Measurements from ENCODE around the gene MAVS. TPM values are rescaled to one million over a fixed set of nuclear protein-coding genes. Genes with fewer than 3 reads are reported as not detected.
"Not testable (repeated sequence)": the region's sequence is repeated elsewhere in the genome, so short reads cannot be mapped to it uniquely, and the experiment has no call there.

The MAVS gene
- total RNA-seq, 1 donor from 2014 or later = 35.0 TPM

DNA sequence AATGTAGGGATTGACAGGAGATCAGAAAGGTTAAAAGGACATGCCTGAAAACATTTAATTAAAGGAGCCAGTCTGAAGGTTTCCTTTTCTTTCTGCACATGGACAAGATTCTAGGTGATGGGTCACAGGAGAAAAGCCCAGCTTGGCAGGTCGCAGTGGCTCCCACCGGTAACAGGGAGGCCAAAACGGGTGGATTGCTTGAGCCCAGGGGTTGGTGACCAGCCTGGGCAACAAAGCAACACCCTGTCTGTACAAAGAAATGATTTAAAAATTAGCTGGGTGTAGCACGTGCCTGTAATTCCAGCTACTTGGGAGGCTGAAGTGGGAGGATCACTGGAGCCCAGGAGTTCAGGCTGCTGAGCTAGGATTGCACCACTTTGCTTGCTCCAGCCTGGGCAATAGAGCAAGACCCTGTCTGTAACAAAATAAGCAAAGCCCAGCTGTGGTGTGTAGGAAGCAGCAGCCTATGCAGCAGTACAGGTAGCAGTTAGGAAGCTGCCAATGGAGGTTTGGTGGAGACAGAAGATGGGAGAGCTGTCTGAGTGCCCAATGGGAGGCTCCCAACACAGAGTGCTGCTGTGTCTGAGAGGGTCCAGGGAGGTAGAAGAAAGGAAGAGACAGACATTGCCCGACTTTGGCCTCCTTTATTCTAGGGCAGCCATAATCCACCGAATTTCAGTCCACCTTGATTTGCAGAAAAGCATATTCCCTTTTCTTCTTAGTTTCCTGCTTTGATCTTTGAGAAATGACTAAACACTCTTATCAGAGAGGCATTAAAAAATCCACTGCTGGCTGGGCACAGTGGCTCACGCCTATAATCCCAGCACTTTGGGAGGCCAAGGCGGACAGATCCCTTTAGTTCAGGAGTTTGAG, 33.4 kb upstream of the MAVS start:
- DNase-seq (ENCODE audit: missing footprints) (no peak), ATAC-seq (no peak)
- intact Hi-C loops (cut with DNase I) = no loop called here

DNA sequence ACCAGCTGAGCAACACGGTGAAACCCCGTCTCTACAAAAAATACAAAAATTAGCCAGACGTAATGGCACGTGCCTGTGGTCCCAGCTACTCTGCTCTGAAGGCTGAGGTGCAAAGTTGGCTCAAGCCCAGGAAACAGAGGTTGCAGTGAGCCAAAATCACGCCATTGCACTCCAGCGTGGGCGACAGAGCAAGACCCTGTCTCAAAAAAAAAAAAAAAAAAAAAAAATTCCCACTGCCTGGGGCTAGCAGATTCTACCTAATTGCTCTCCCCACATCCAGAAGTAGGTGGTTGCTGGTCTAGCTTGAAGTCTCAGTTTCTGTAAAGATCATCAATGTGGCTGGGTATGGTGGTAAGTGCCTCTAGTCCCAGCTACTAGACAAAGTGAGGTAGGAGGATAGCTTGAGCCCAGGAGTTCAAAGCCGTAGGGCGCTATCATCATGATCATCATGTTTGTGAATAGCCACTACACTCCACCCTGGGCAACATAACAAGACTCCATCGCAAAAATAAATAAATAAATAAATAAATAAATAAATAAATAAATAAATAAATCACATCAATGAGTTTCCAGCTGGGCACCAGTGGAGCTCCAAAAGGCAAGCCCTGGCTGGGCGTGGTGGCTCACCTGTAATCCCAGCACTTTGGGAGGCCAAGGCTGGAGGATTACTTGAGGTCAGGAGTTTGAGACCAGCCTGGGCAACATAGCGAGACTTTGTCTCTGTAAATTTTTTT, 32.6 kb upstream of the MAVS start:
- DNase-seq (ENCODE audit: missing footprints) (no peak), ATAC-seq (no peak)
- intact Hi-C loops (cut with DNase I) = no loop called here

GRCh38 chr20:3814928-3815495, 31.6 kb upstream of the MAVS start:
- DNase-seq (ENCODE audit: missing footprints) = no peak
- ATAC-seq = no peak
- intact Hi-C loops (cut with DNase I) = no loop called here

- intact Hi-C loops (cut with DNase I) = no loop called here
- no peak for ATAC-seq
Measured at GRCh38 chr20:3815703-3816315, 30.8 kb upstream of the MAVS start.

GRCh38 chr20:3818155-3819151, 28.2 kb upstream of the MAVS start:
- DNase-seq (ENCODE audit: missing footprints) (no peak), ATAC-seq (peak; percentile 36)
- intact Hi-C loops (cut with DNase I) = loop anchor here (2.0 kb wide), 1 partner anchor 24 kb away; no protein-coding TSS in a partner anchor

More at GRCh38 chr20:3815703-3816315, 30.8 kb upstream of the MAVS start:
- no peak for DNase-seq (ENCODE audit: missing footprints)

DNA sequence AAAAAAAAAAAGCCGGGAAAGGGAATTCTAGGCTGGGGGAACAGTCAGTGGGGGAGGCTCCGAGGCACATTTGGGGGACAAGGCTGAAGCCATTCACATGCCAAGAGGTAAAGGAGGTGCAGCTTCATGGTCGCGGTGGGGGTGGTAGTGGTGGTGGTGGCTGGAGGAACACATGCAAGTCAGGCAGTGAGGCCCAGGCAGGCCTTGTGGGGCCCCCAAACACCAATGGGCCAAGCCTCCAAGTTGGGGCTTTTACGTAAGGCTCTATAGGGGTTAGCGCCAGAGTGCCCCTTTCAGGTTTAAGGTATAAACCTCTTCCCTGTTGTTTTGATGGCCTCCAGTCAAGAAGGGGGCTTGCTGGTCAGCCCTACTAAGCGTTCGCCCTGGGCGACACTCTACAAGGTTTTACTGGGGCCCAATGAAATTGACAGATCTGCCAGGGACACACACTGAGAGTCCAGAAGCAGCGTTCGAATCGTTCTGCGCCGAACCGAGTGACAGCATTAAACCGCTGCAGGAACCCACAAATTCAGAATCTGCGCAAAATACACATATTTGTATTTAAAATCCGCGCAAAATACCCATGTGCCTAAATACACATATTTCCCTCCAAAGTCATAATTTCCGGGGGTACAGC, 27.1 kb upstream of the MAVS start:
- ATAC-seq (no peak), DNase-seq (ENCODE audit: missing footprints) (no peak)
- intact Hi-C loops (cut with DNase I) = loop anchor here (1.0 to 2.0 kb wide), 3 partner anchors 25 to 33 kb away; partner anchors contain the start of genes CENPB and MAVS

- intact Hi-C loops (cut with DNase I) = loop anchor here (1.0 to 2.0 kb wide), 2 partner anchors 27 to 34 kb away; partner anchors contain the start of genes CENPB and MAVS
- ATAC-seq (peak; percentile 95), DNase-seq (ENCODE audit: missing footprints) (peak; percentile 99)
Measured at GRCh38 chr20:3820048-3820900, 26.4 kb upstream of the MAVS start, which contains the start of gene AP5S1. TSS of gene AP5S1 (plus strand) at chr20:3820547. CDS start at chr20:3822118, 1,571 bp downstream.

DNA sequence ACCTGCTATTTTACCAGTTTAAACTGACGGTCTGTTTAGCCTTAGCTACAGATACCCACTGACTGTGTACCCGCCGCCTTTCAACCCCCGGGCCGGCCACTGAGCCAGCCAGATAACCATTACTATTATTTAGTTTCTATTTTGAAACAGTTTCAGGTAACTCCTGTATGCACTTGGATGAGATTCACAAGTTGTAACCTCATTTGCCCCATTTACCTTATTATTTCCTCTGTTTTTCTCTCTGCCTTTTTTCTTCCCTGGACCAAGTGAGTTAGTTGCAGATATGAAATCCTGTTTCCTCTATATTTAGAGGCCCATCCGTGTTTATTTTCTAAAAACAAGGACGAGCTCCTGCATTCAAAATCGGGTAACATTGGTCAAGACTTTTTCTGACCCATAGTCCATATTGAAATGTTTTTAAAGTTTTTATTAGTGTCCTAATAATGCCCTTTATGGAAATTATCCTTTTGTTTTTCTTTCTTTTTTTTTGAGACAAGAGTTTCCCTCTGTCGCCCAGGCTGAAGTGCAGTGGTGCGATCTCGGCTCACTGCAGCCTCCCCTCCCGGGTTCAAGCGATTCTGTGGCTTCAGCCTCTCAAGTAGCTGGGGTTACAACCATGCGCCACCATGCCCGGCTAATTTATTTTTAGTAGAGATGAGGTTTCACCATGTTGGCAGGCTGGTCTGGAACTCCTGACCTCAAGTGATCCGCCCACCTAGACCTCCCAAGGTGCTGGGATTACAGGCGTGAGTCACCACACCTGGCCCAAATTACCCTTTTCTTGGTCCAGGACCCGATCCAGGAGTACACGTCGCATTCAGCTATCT, 25.5 kb upstream of the MAVS start:
- intact Hi-C loops (cut with DNase I) = loop anchor here (1.0 to 2.0 kb wide), 2 partner anchors 26 to 35 kb away; partner anchors contain the start of genes CENPB and MAVS
- no peak for DNase-seq (ENCODE audit: missing footprints)
- ATAC-seq = no peak

DNA sequence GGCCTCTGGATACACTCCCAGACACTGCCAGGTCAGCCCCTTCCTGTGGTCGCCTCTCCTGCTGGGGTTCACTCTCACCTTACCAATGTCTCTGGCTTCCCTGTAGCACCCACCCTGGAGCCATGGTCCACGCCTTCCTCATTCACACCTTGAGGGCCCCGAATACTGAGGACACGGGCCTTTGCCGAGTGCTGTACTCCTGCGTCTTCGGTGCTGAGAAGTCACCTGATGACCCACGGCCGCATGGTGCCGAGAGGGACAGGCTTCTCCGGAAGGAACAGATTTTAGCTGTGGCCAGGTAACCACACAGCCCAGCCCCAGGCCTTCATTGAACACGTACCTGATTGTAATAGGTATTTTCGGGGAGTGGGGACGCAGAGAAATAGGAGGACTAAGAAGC, 24.6 kb upstream of the MAVS start:
- ATAC-seq (no peak), DNase-seq (ENCODE audit: missing footprints) (no peak)
- intact Hi-C loops (cut with DNase I) = loop anchor here (2.0 kb wide), 1 partner anchor 25 kb away; the partner anchor contains the start of gene MAVS

DNA sequence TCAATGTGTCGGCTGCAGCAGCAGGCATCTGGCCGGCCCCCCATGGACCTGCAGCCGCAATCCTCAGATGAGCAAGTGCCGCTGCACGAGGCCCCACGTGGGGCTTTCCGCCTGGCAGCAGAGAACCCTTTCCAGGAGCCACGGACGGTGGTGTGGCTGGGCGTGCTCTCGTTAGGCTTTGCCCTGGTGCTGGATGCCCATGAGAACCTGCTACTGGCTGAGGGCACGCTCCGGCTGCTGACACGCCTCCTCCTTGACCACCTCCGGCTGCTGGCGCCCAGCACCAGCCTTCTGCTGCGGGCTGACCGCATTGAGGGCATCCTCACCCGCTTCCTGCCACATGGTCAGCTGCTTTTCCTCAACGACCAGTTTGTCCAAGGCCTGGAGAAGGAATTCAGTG, 22.8 kb upstream of the MAVS start:
- intact Hi-C loops (cut with DNase I) = no loop called here
- ATAC-seq = no peak
- DNase-seq (ENCODE audit: missing footprints) = no peak

GRCh38 chr20:3825526-3825925, 21.1 kb upstream of the MAVS start:
- intact Hi-C loops (cut with DNase I) = no loop called here
- no peak for DNase-seq (ENCODE audit: missing footprints)

DNA sequence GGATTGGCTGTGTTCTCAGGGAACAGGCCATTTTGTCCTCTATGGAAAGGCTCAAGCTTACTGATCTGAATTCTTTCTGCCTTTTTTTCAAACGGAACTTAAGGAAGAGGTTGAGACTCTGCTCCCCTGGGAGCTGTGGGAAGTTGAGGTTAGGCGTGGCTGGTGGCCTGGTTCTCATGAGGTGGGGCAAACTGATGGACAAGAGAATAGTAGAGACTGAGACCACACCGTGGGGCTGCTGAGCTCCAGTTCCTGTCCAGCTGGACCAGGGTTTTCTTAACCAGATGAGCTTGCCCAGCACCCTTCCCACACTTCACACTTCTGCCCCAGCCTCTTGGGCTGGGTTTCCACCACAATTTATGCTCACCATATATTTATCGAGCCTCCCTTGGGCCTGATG, 20.2 kb upstream of the MAVS start:
- ATAC-seq (peak; percentile 21), DNase-seq (ENCODE audit: missing footprints) (no peak)
- intact Hi-C loops (cut with DNase I) = no loop called here

More at GRCh38 chr20:3825526-3825925, 21.1 kb upstream of the MAVS start:
- no peak for ATAC-seq

- ATAC-seq = no peak
- intact Hi-C loops (cut with DNase I) = no loop called here
- DNase-seq (ENCODE audit: missing footprints) = no peak
Measured at GRCh38 chr20:3828798-3829197, 17.8 kb upstream of the MAVS start.

DNA sequence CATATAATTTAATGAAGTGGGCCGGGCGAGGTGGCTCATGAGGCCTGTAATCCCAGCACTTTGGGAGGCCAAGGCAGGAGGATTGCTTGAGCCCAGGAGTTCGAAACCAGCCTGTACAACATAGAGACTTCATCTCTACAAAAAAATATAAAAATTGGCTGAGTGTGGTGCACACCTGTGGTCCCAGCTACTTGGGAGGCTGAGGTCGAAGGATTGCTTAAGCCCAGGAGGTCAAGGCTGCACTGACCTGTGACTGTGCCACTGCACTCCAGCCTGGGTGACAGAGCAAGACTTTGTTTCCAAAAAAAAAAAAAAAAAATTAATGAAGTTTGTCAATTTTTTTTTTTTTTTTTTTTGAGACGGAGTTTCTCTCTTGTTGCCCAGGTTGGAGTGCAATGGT, 16.7 kb upstream of the MAVS start:
- intact Hi-C loops (cut with DNase I); ATAC-seq; DNase-seq (ENCODE audit: missing footprints): not testable (repeated sequence)

GRCh38 chr20:3836132-3836531, 10.5 kb upstream of the MAVS start:
- intact Hi-C loops (cut with DNase I) = no loop called here
- ATAC-seq (no peak), DNase-seq (ENCODE audit: missing footprints) (no peak)

Data from Right ventricle myocardium inferior (tissue), 1 donor.